C4-2B (cell line): ENCODE data around the gene TMEM204.

ENCODE experiments used
- CTCF ChIP-seq: fragments of 450-650 bp; conservative IDR thresholded peaks from 2 replicates; pipeline ENCODE4 v1.5.1; 2017; ENCODE audit warnings: mild to moderate bottlenecking
- ZFX ChIP-seq: fragments of 450-650 bp; IDR thresholded peaks from 2 replicates; pipeline ENCODE4 v1.6.1; 2017

- no peak for TF ChIP-seq CTCF
- no peak for TF ChIP-seq ZFX
Observed at GRCh38 chr16:1493746-1494094, 39.7 kb upstream of the TMEM204 start.
